HFF-Myc (cell line): Measurements from ENCODE around the gene RPS25.

ENCODE experiments used
- DNase-seq: peaks from one replicate; pipeline ENCODE4 v3.0.0-alpha.2; 2011; ENCODE audit warnings: low read depth; ENCODE audit errors: extremely low read depth
- H3K4me3 ChIP-seq: replicated peaks from 2 replicates; pipeline ENCODE4 v1.5.1; 2011; ENCODE audit warnings: low read depth, mild to moderate bottlenecking, control low read depth, low read length
- CTCF ChIP-seq: IDR thresholded peaks from 2 replicates; pipeline ENCODE4 v1.5.1; 2012; ENCODE audit warnings: mild to moderate bottlenecking, low read depth, low read length, control low read depth; ENCODE audit errors: missing control alignments

The RPS25 gene

GRCh38 chr11:119015054-119015611, 3.0 kb downstream of the RPS25 start:
- TF ChIP-seq CTCF = no peak
- H3K4me3 ChIP-seq = no peak overlapping the region
- no peak for DNase-seq

- H3K4me3 ChIP-seq = no peak overlapping the region
- TF ChIP-seq CTCF = no peak
- no peak for DNase-seq
Measured at GRCh38 chr11:119014209-119014924, 3.8 kb downstream of the RPS25 start.

- H3K4me3 ChIP-seq = no peak overlapping the region
- no peak for TF ChIP-seq CTCF
- DNase-seq = no peak
Measured at GRCh38 chr11:119012629-119013170, 5.4 kb downstream of the RPS25 start.

- no peak for DNase-seq
- no peak overlapping the region for H3K4me3 ChIP-seq
- TF ChIP-seq CTCF = no peak
Measured at GRCh38 chr11:119011476-119012053, 6.6 kb downstream of the RPS25 start.

GRCh38 chr11:119006656-119007055, 11.5 kb downstream of the RPS25 start:
- DNase-seq = no peak
- TF ChIP-seq CTCF = no peak
- no peak overlapping the region for H3K4me3 ChIP-seq

- no peak for DNase-seq
- TF ChIP-seq CTCF = no peak
- H3K4me3 ChIP-seq = no peak overlapping the region
Measured at GRCh38 chr11:119000906-119001305, 17.2 kb downstream of the RPS25 start.
